SH-SY5Y (cell line): Measurements from ENCODE around the gene CHRNG.

Experiments used
- GATA2 ChIP-seq: IDR thresholded peaks from 2 replicates; pipeline ENCODE4 v1.6.1; 2011; ENCODE audit warnings: mild to moderate bottlenecking, low read depth, low read length
- GATA3 ChIP-seq: IDR thresholded peaks from 2 replicates; pipeline ENCODE4 v1.6.1; 2011; ENCODE audit warnings: low read depth, mild to moderate bottlenecking, low read length, moderate library complexity

CHRNG gene

GRCh38 chr2:232587512-232587911 is 48.0 kb downstream of the CHRNG start:
- TF ChIP-seq GATA2, result no peak

GRCh38 chr2:232588031-232588430 is 48.5 kb downstream of the CHRNG start:
- TF ChIP-seq GATA3 (no peak), GATA2 (no peak)

- TF ChIP-seq GATA3, result no peak
- TF ChIP-seq GATA2, result no peak
Measured at GRCh38 chr2:232588680-232589585, 49.4 kb downstream of the CHRNG start.

- no peak for TF ChIP-seq GATA2
- no peak for TF ChIP-seq GATA3
Measured at GRCh38 chr2:232592772-232593395, 53.4 kb downstream of the CHRNG start.

DNA sequence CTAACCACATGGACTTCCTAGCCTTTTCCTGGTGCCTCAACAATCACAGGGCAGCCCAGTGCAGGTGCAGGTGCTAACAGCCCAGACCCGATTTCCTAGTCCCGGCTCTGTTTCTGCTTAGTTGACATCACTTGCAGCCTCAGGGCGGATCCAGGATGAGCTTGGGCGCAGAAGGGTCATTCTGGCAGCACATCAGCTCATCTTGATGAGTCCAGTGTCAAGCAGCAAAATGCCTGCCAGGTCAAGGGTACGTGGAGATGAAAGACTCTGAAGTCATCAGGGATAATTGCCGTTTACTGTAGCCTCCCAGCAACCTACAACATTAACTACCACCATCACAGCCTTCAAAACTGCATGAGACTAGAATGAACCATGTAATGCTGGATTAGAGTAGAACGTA is 54.5 kb downstream of the CHRNG start:
- TF ChIP-seq GATA2 (no peak), GATA3 (no peak)
